ENCODE measurements around the gene TMEM121B. TPM values are rescaled to one million over a fixed set of nuclear protein-coding genes. Genes with fewer than 3 reads are reported as not detected.

The TMEM121B gene
- polyA plus RNA-seq, 3 donors = 1.4 to 3.2 (median 1.9) TPM

DNA sequence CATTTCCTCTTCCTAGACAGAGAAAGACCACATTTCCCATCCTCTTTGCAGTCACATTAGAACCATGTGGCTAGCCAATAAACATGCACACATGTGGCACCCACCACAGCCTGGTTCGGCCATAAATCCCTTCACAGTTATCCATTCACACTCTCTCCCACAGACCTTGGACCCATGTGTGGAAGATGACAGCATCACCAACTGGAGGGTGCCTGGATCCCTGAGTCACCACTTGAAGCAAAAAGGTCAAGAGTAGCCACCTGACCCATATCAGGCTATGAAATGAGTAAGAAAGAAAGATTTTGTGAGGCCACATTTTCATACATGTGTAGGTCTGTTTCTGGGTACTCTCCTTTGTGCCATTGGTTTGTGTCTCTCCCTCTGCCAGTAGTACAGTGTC, 9.0 kb upstream of the TMEM121B start:
- intact Hi-C loops (cut with micrococcal nuclease) = no loop called here
- no CpG with 5 or more reads among the region's 1 CpG for WGBS (ENCODE audit: insufficient coverage)

DNA sequence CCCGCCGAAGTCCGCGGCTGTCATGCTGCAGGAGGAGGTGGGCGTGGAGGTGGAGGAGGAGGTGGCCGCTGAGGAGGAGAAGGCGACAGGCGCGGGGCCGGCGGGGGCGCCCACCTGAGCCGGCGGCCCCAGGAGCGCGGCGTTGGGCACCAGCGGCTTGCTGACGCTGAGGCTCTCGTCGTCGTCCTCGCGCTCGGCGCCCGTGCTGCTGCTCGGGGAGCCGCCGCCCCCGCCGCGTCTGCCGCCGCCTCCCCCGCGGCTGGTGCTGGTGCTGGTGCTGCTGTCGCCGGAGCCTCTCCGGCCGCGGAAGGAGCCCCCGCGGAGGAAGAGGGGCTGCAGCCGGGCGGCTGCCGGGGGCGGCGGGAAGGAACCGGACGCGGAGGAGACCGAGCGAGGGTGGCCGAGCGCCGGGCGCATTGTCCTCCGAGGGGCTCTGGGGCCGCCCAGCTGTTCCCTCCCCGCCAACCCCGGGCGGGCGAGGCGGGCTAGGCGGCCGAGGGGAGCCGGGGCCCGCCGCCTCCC, 388 bp downstream of the TMEM121B start:
- peaks cover 51% of the 10 kb centered on the region for H3K4me1 Mint-ChIP-seq
- Histone ChIP-seq H3K9ac (ENCODE audit: insufficient read depth, low read length, poor library complexity, severe bottlenecking) (peak overlapping the region; percentile 49), H3K4me1 (ENCODE audit: control insufficient read depth in 1 of 2, insufficient read depth in 2 of 2, low read length in 2 of 2) (peaks cover 50 to 55% of the 10 kb centered on the region in 2 donors), H3K4me3 (replicated peaks in 1 of 3; ENCODE audit: low read depth in 2 of 3, low read length in 3 of 3) (peak overlapping the region; percentile 44 to 79 (median 56)), H3K79me2 (ENCODE audit: insufficient read depth, low read length) (peaks cover 26% of the 10 kb centered on the region), H4K20me1 (ENCODE audit: insufficient read depth, low read length) (peaks cover 38% of the 10 kb centered on the region), H3K4me2 (replicated peaks; ENCODE audit: extremely low read depth, low read length, poor library complexity, severe bottlenecking) (peak overlapping the region; percentile 86), H3K27ac (ENCODE audit: low read depth in 1 of 2, low read length in 2 of 2) (no peak overlapping the region), H3K9me3 (replicated peaks in 1 of 2; ENCODE audit: control insufficient read depth in 1 of 2, insufficient read depth in 1 of 2, low read length in 2 of 2) (no peaks in the 10 kb centered on the region), H2AFZ (ENCODE audit: insufficient read depth, low read depth, low read length, poor library complexity, severe bottlenecking) (peak overlapping the region; percentile 74), H3K27me3 (ENCODE audit: control insufficient read depth in 2 of 2, insufficient read depth in 2 of 2, low read length in 2 of 2) (peaks cover 3 to 8% of the 10 kb centered on the region in 2 donors), H3K36me3 (replicated peaks in 1 of 2; ENCODE audit: control insufficient read depth in 1 of 2, insufficient read depth in 2 of 2, low read length in 2 of 2) (no peaks in the 10 kb centered on the region)
- H3K36me3 Mint-ChIP-seq = peaks cover 0 to 5% of the 10 kb centered on the region in 2 donors
- no peak for DNase-seq
- H3K9me3 Mint-ChIP-seq = peaks cover 0 to 5% (median 0%) of the 10 kb centered on the region in 7 donors
- TF ChIP-seq, protein P1, sequence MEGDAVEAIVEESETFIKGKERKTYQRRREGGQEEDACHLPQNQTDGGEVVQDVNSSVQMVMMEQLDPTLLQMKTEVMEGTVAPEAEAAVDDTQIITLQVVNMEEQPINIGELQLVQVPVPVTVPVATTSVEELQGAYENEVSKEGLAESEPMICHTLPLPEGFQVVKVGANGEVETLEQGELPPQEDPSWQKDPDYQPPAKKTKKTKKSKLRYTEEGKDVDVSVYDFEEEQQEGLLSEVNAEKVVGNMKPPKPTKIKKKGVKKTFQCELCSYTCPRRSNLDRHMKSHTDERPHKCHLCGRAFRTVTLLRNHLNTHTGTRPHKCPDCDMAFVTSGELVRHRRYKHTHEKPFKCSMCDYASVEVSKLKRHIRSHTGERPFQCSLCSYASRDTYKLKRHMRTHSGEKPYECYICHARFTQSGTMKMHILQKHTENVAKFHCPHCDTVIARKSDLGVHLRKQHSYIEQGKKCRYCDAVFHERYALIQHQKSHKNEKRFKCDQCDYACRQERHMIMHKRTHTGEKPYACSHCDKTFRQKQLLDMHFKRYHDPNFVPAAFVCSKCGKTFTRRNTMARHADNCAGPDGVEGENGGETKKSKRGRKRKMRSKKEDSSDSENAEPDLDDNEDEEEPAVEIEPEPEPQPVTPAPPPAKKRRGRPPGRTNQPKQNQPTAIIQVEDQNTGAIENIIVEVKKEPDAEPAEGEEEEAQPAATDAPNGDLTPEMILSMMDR (IDR thresholded peaks at IDR 0.05) = no peak
- intact Hi-C loops (cut with micrococcal nuclease) = loop anchor here (2.0 to 5.0 kb wide), 2 partner anchors 14 to 37 kb away; partner anchors contain the start of gene HDHD5 (in 1 of the 2)
- peaks cover 0 to 21% (median 8%) of the 10 kb centered on the region in 3 donors for H3K27me3 Mint-ChIP-seq (ENCODE audit: low read depth in 3 of 3)
- H3K27ac Mint-ChIP-seq = no peak overlapping the region
- under 1% methylated on average over 70 of the region's 70 CpGs for WGBS (ENCODE audit: insufficient coverage)
- peak overlapping the region in 1 of 2 donors; percentile 87 for H3K4me3 Mint-ChIP-seq

More for the DNA sequence above, 9.0 kb upstream of the TMEM121B start:
- TF ChIP-seq, protein P1 (IDR thresholded peaks at IDR 0.05) = no peak
- Mint-ChIP-seq H3K36me3 (peaks cover 6 to 15% of the 10 kb centered on the region in 2 donors), H3K4me1 (peaks cover 22% of the 10 kb centered on the region), H3K9me3 (peaks cover 0 to 1% (median 0%) of the 10 kb centered on the region in 7 donors), H3K4me3 (no peak overlapping the region), H3K27ac (no peak overlapping the region), H3K27me3 (ENCODE audit: low read depth in 3 of 3) (peaks cover 2 to 3% (median 2%) of the 10 kb centered on the region in 3 donors)
- no peaks in the 10 kb centered on the region for H3K9me3 ChIP-seq (replicated peaks in 1 of 2; ENCODE audit: control insufficient read depth in 1 of 2, insufficient read depth in 1 of 2, low read length in 2 of 2)
- no peaks in the 10 kb centered on the region for H4K20me1 ChIP-seq (ENCODE audit: insufficient read depth, low read length)
- no peak overlapping the region for H3K4me2 ChIP-seq (replicated peaks; ENCODE audit: extremely low read depth, low read length, poor library complexity, severe bottlenecking)
- no peak overlapping the region for H3K9ac ChIP-seq (ENCODE audit: insufficient read depth, low read length, poor library complexity, severe bottlenecking)
- H3K4me3 ChIP-seq (replicated peaks in 1 of 3; ENCODE audit: low read depth in 2 of 3, low read length in 3 of 3) = no peak overlapping the region
- peaks cover 3 to 4% of the 10 kb centered on the region in 2 donors for H3K36me3 ChIP-seq (replicated peaks in 1 of 2; ENCODE audit: control insufficient read depth in 1 of 2, insufficient read depth in 2 of 2, low read length in 2 of 2)
- no peak overlapping the region for H2AFZ ChIP-seq (ENCODE audit: insufficient read depth, low read depth, low read length, poor library complexity, severe bottlenecking)
- H3K79me2 ChIP-seq (ENCODE audit: insufficient read depth, low read length) = no peaks in the 10 kb centered on the region
- H3K27me3 ChIP-seq (ENCODE audit: control insufficient read depth in 2 of 2, insufficient read depth in 2 of 2, low read length in 2 of 2) = no peaks in the 10 kb centered on the region
- peaks cover 0 to 8% of the 10 kb centered on the region in 2 donors for H3K4me1 ChIP-seq (ENCODE audit: control insufficient read depth in 1 of 2, insufficient read depth in 2 of 2, low read length in 2 of 2)
- no peak overlapping the region for H3K27ac ChIP-seq (ENCODE audit: low read depth in 1 of 2, low read length in 2 of 2)
- DNase-seq = no peak

All from CD14-positive monocyte (primary cell).